ENCODE results near the gene DTX3.

The DTX3 gene

DNA sequence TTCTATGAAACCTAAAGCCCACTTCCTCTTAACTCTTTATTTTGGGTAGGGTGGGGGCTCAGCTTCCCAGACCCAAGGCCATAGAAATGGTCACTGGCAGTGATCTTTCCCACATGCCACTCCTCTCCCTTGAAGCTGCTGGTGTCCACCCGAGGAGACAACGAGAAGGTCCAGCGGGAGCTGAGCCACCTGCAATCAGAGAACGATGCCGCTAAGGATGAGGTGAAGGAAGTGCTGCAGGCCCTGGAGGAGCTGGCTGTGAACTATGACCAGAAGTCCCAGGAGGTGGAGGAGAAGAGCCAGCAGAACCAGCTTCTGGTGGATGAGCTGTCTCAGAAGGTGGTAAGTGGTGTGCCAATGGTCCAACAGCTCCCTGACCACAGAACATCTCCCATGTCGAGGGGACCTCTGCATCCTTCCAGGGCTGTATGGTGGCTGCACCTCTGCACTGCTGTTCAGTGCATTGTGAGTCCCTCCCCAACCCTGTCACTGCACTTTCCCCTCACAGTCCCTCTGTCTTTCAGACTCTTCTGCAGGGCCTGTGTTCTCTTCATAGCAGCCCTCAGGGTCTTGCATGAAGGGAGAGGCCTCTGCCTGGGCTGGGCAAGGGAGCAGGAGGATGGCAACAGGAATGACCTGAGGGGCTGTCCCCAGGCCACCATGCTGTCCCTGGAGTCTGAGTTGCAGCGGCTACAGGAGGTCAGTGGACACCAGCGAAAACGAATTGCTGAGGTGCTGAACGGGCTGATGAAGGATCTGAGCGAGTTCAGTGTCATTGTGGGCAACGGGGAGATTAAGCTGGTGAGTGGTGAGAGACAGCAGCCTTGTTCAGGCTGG, 32.5 kb upstream of the DTX3 start:
- H3K4me1 ChIP-seq (ENCODE audit: control insufficient read depth, insufficient read depth, low read length, poor library complexity, severe bottlenecking), result no peaks in the 10 kb centered on the region
- no peak for DNase-seq
- H3K4me3 ChIP-seq (ENCODE audit: insufficient read depth, low read depth, low read length, poor library complexity, severe bottlenecking), result no peak overlapping the region
- H3K36me3 ChIP-seq (ENCODE audit: control insufficient read depth, insufficient read depth, low read length), result no peaks in the 10 kb centered on the region
- no peaks in the 10 kb centered on the region for H3K9me3 ChIP-seq (ENCODE audit: control insufficient read depth, low read length)
- H3K27me3 ChIP-seq (replicated peaks; ENCODE audit: control insufficient read depth, insufficient read depth, low read length, poor library complexity, severe bottlenecking), result no peaks in the 10 kb centered on the region
- H3K27ac ChIP-seq (ENCODE audit: insufficient read depth, low read length, poor library complexity, severe bottlenecking), result no peak overlapping the region

DNA sequence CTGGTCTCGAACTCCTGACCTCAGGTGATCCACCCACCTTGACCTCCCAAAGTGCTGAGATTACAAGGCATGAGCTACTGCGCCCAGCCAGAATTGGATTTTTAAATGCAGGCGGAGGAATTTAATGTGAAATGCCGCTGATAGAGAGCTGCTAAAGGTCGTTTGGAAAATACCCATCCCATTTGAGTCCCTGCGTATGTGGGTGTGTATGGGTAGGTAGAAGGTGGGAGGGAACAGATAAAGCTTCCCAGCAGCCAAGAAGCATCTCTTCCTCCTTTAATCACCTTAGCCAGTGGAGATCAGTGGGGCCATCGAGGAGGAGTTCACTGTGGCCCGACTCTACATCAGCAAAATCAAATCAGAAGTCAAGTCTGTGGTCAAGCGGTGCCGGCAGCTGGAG, 29.8 kb upstream of the DTX3 start:
- Histone ChIP-seq H3K4me3 (ENCODE audit: insufficient read depth, low read depth, low read length, poor library complexity, severe bottlenecking) (no peak overlapping the region), H3K9me3 (ENCODE audit: control insufficient read depth, low read length) (no peaks in the 10 kb centered on the region), H3K36me3 (ENCODE audit: control insufficient read depth, insufficient read depth, low read length) (no peaks in the 10 kb centered on the region), H3K27ac (ENCODE audit: insufficient read depth, low read length, poor library complexity, severe bottlenecking) (no peak overlapping the region), H3K4me1 (ENCODE audit: control insufficient read depth, insufficient read depth, low read length, poor library complexity, severe bottlenecking) (no peaks in the 10 kb centered on the region), H3K27me3 (replicated peaks; ENCODE audit: control insufficient read depth, insufficient read depth, low read length, poor library complexity, severe bottlenecking) (no peaks in the 10 kb centered on the region)
- no peak for DNase-seq

- Histone ChIP-seq H3K27ac (ENCODE audit: insufficient read depth, low read length, poor library complexity, severe bottlenecking) (no peak overlapping the region), H3K36me3 (ENCODE audit: control insufficient read depth, insufficient read depth, low read length) (no peaks in the 10 kb centered on the region), H3K9me3 (ENCODE audit: control insufficient read depth, low read length) (no peaks in the 10 kb centered on the region), H3K4me1 (ENCODE audit: control insufficient read depth, insufficient read depth, low read length, poor library complexity, severe bottlenecking) (no peaks in the 10 kb centered on the region), H3K27me3 (replicated peaks; ENCODE audit: control insufficient read depth, insufficient read depth, low read length, poor library complexity, severe bottlenecking) (no peaks in the 10 kb centered on the region), H3K4me3 (ENCODE audit: insufficient read depth, low read depth, low read length, poor library complexity, severe bottlenecking) (no peak overlapping the region)
- no peak for DNase-seq
These were observed 28.6 kb upstream of the DTX3 start for GRCh38 chr12:57575771-57576612.

GRCh38 chr12:57576613-57577160, 27.9 kb upstream of the DTX3 start:
- no peaks in the 10 kb centered on the region for H3K4me1 ChIP-seq (ENCODE audit: control insufficient read depth, insufficient read depth, low read length, poor library complexity, severe bottlenecking)
- H3K27me3 ChIP-seq (replicated peaks; ENCODE audit: control insufficient read depth, insufficient read depth, low read length, poor library complexity, severe bottlenecking), result no peaks in the 10 kb centered on the region

GRCh38 chr12:57577981-57578758, 26.5 kb upstream of the DTX3 start:
- no peak overlapping the region for H3K4me3 ChIP-seq (ENCODE audit: insufficient read depth, low read depth, low read length, poor library complexity, severe bottlenecking)
- no peaks in the 10 kb centered on the region for H3K4me1 ChIP-seq (ENCODE audit: control insufficient read depth, insufficient read depth, low read length, poor library complexity, severe bottlenecking)
- no peak for DNase-seq
- H3K9me3 ChIP-seq (ENCODE audit: control insufficient read depth, low read length), result no peaks in the 10 kb centered on the region
- no peaks in the 10 kb centered on the region for H3K27me3 ChIP-seq (replicated peaks; ENCODE audit: control insufficient read depth, insufficient read depth, low read length, poor library complexity, severe bottlenecking)
- no peak overlapping the region for H3K27ac ChIP-seq (ENCODE audit: insufficient read depth, low read length, poor library complexity, severe bottlenecking)
- H3K36me3 ChIP-seq (ENCODE audit: control insufficient read depth, insufficient read depth, low read length), result no peaks in the 10 kb centered on the region

More at GRCh38 chr12:57576613-57577160, 27.9 kb upstream of the DTX3 start:
- Histone ChIP-seq H3K4me3 (ENCODE audit: insufficient read depth, low read depth, low read length, poor library complexity, severe bottlenecking) (no peak overlapping the region), H3K27ac (ENCODE audit: insufficient read depth, low read length, poor library complexity, severe bottlenecking) (no peak overlapping the region), H3K36me3 (ENCODE audit: control insufficient read depth, insufficient read depth, low read length) (no peaks in the 10 kb centered on the region), H3K9me3 (ENCODE audit: control insufficient read depth, low read length) (no peaks in the 10 kb centered on the region)
- no peak for DNase-seq

GRCh38 chr12:57579011-57579410, 25.6 kb upstream of the DTX3 start:
- Histone ChIP-seq H3K27me3 (replicated peaks; ENCODE audit: control insufficient read depth, insufficient read depth, low read length, poor library complexity, severe bottlenecking) (no peaks in the 10 kb centered on the region), H3K4me3 (ENCODE audit: insufficient read depth, low read depth, low read length, poor library complexity, severe bottlenecking) (no peak overlapping the region), H3K9me3 (ENCODE audit: control insufficient read depth, low read length) (no peaks in the 10 kb centered on the region), H3K36me3 (ENCODE audit: control insufficient read depth, insufficient read depth, low read length) (no peaks in the 10 kb centered on the region), H3K27ac (ENCODE audit: insufficient read depth, low read length, poor library complexity, severe bottlenecking) (no peak overlapping the region), H3K4me1 (ENCODE audit: control insufficient read depth, insufficient read depth, low read length, poor library complexity, severe bottlenecking) (no peaks in the 10 kb centered on the region)
- no peak for DNase-seq

DNA sequence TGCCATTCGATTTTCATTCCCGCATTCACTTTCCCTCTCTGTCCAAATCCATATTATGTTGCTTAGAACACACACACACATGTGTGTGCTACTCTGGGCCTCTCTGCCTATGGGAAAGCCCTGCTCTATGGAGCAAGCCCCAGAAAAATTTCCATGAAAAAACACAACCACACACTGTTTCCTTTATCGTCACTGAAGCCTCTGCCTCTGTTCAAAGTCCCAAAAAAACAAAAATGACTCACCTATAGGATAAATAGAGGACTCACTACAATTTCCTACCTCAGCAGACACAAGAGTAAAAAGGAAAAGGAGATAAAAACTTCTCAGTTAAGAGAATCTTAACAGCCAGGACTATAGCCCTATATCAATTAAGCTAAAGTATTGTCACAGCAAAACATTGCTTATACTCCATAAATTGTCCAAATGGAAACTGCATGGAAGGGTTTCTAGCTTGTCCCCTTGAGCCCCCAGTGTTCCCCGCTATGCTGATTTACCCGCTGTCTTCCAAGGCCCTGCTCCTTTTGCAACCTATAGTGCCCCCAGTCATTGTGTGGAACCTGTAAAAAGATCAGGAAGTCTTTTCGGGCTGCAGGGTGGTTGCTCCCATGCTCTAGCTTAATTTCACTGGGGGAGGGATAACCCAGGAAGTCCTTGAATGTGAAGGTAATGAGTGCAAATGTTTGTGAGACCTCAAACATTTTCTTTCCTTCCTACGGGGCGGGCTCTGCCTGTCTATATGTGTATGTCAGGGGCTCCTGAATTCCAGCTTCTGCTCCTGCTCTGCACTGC, 24.8 kb upstream of the DTX3 start:
- Histone ChIP-seq H3K27ac (ENCODE audit: insufficient read depth, low read length, poor library complexity, severe bottlenecking) (no peak overlapping the region), H3K9me3 (ENCODE audit: control insufficient read depth, low read length) (no peaks in the 10 kb centered on the region), H3K4me1 (ENCODE audit: control insufficient read depth, insufficient read depth, low read length, poor library complexity, severe bottlenecking) (no peaks in the 10 kb centered on the region), H3K4me3 (ENCODE audit: insufficient read depth, low read depth, low read length, poor library complexity, severe bottlenecking) (no peak overlapping the region), H3K27me3 (replicated peaks; ENCODE audit: control insufficient read depth, insufficient read depth, low read length, poor library complexity, severe bottlenecking) (no peaks in the 10 kb centered on the region), H3K36me3 (ENCODE audit: control insufficient read depth, insufficient read depth, low read length) (no peaks in the 10 kb centered on the region)
- no peak for DNase-seq

DNA sequence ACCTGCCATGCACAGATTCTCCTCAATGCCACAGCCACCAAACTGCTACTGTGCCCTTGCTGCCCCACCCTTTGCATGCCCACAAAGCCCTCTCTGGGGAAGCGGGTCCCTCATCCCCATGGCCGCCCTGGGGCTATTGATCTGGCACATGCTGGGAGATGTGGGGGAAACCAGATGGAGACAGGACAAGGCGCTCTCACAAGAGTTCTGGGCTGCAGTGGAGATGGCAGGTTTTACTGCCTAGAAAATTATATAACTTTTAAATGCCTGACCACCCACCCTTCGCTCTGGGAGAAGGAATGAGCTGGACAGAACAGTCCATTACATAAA, 24.2 kb upstream of the DTX3 start:
- no peak overlapping the region for H3K27ac ChIP-seq (ENCODE audit: insufficient read depth, low read length, poor library complexity, severe bottlenecking)
- H3K36me3 ChIP-seq (ENCODE audit: control insufficient read depth, insufficient read depth, low read length), result no peaks in the 10 kb centered on the region
- H3K4me3 ChIP-seq (ENCODE audit: insufficient read depth, low read depth, low read length, poor library complexity, severe bottlenecking), result no peak overlapping the region
- no peaks in the 10 kb centered on the region for H3K27me3 ChIP-seq (replicated peaks; ENCODE audit: control insufficient read depth, insufficient read depth, low read length, poor library complexity, severe bottlenecking)
- no peaks in the 10 kb centered on the region for H3K4me1 ChIP-seq (ENCODE audit: control insufficient read depth, insufficient read depth, low read length, poor library complexity, severe bottlenecking)
- H3K9me3 ChIP-seq (ENCODE audit: control insufficient read depth, low read length), result no peaks in the 10 kb centered on the region
- DNase-seq, result no peak

- H3K27ac ChIP-seq (ENCODE audit: insufficient read depth, low read length, poor library complexity, severe bottlenecking), result no peak overlapping the region
- no peaks in the 10 kb centered on the region for H3K36me3 ChIP-seq (ENCODE audit: control insufficient read depth, insufficient read depth, low read length)
- H3K4me1 ChIP-seq (ENCODE audit: control insufficient read depth, insufficient read depth, low read length, poor library complexity, severe bottlenecking), result no peaks in the 10 kb centered on the region
- DNase-seq, result no peak
- no peaks in the 10 kb centered on the region for H3K9me3 ChIP-seq (ENCODE audit: control insufficient read depth, low read length)
- no peaks in the 10 kb centered on the region for H3K27me3 ChIP-seq (replicated peaks; ENCODE audit: control insufficient read depth, insufficient read depth, low read length, poor library complexity, severe bottlenecking)
- H3K4me3 ChIP-seq (ENCODE audit: insufficient read depth, low read depth, low read length, poor library complexity, severe bottlenecking), result no peak overlapping the region
These were observed 22.8 kb upstream of the DTX3 start for GRCh38 chr12:57581802-57582201.

All from effector memory CD4-positive, alpha-beta T cell (primary cell).